HG02943 (cell line): ENCODE data around the gene PRKAB1.
"Not testable (repeated sequence)": the region's sequence is repeated elsewhere in the genome, so short reads cannot be mapped to it uniquely, and the experiment has no call there.

Experiments
- ATAC-seq: cut with Tn5 transposase; IDR thresholded peaks from one replicate; pipeline ENCODE4 v1.9.1; 2021; ENCODE audit warnings: mild to moderate bottlenecking, low read depth, moderate library complexity; ENCODE audit not compliant: unreplicated experiment

Gene PRKAB1

GRCh38 chr12:119667577-119668323 is at the start of gene PRKAB1:
PRKAB1 (plus strand) TSS chr12:119668133; CDS start chr12:119668245, 112 bp downstream.
- peak; percentile 95 for ATAC-seq

- ATAC-seq, result not testable (repeated sequence)
Observed at GRCh38 chr12:119618328-119618896, 49.5 kb upstream of the PRKAB1 start.

- ATAC-seq, result no peak
Observed at GRCh38 chr12:119620490-119620889, 47.4 kb upstream of the PRKAB1 start.

- ATAC-seq, result no peak
Observed at GRCh38 chr12:119621878-119622277, 46.1 kb upstream of the PRKAB1 start.

- ATAC-seq, result no peak
Observed at GRCh38 chr12:119624966-119625365, 43.0 kb upstream of the PRKAB1 start.

GRCh38 chr12:119627019-119627643 is 40.8 kb upstream of the PRKAB1 start:
- no peak for ATAC-seq

GRCh38 chr12:119627686-119628085 is 40.2 kb upstream of the PRKAB1 start:
- ATAC-seq, result no peak

- no peak for ATAC-seq
Observed at GRCh38 chr12:119630223-119630780, 37.6 kb upstream of the PRKAB1 start.

GRCh38 chr12:119630962-119631550 is 36.9 kb upstream of the PRKAB1 start:
- no peak for ATAC-seq

- no peak for ATAC-seq
Observed at GRCh38 chr12:119631930-119632678, 35.8 kb upstream of the PRKAB1 start.

GRCh38 chr12:119634743-119635142 is 33.2 kb upstream of the PRKAB1 start:
- no peak for ATAC-seq

GRCh38 chr12:119642986-119643385 is 24.9 kb upstream of the PRKAB1 start:
- no peak for ATAC-seq

- ATAC-seq, result no peak
Observed at GRCh38 chr12:119644930-119645329, 23.0 kb upstream of the PRKAB1 start.

- no peak for ATAC-seq
Observed at GRCh38 chr12:119645535-119646059, 22.3 kb upstream of the PRKAB1 start.

GRCh38 chr12:119649202-119649808 is 18.6 kb upstream of the PRKAB1 start:
- no peak for ATAC-seq

- ATAC-seq, result no peak
Observed at GRCh38 chr12:119652665-119653064, 15.3 kb upstream of the PRKAB1 start.

GRCh38 chr12:119657001-119657400 is 10.9 kb upstream of the PRKAB1 start:
- not testable (repeated sequence) for ATAC-seq

GRCh38 chr12:119658166-119658565 is 9.8 kb upstream of the PRKAB1 start:
- not testable (repeated sequence) for ATAC-seq

- no peak for ATAC-seq
Observed at GRCh38 chr12:119659289-119659897, 8.5 kb upstream of the PRKAB1 start.
